B cell (primary cell): ENCODE measurements around the gene DCUN1D1. TPM values are rescaled to one million over a fixed set of nuclear protein-coding genes. Genes with fewer than 3 reads are reported as not detected.

Experiments
- ATAC-seq: fragments of 200-7000 bp; cut with Tn5 transposase; one replicate; pipeline ENCODE4 v1.10.0; 2021; ENCODE audit warnings: low read depth, mild to moderate bottlenecking, moderate number of reproducible peaks, moderate library complexity
- CTCF ChIA-PET: fragments of 350-600 bp; sonication (Branson Sonifier 250); formaldehyde crosslinking; loops from one replicate; lab custom pipeline; 2021; ENCODE audit warnings: antibody characterized with exemption, inconsistent platforms; lab: Charles Lee
- POLR2A ChIA-PET: fragments of 350-600 bp; sonication (Branson Sonifier 250); formaldehyde crosslinking; loops from one replicate; lab custom pipeline; 2021; ENCODE audit warnings: antibody characterized with exemption; lab: Charles Lee
- DNase-seq: peaks from one replicate; pipeline ENCODE4 v3.0.0; 2013
- H2AFZ ChIP-seq: 2 replicates; pipeline ENCODE4 v1.6.1; 2012; ENCODE audit warnings: mild to moderate bottlenecking, low read depth, low read length; ENCODE audit not compliant: insufficient read depth, poor library complexity, severe bottlenecking
- H3K27ac ChIP-seq, 2 donors: 1 replicate in 1 of 2; 2 replicates in 1 of 2; pipeline ENCODE4 v1.5.1; 2012 to 2013; ENCODE audit warnings: low read length in 2 of 2, mild to moderate bottlenecking in 2 of 2, moderate library complexity in 1 of 2
- H3K27me3 ChIP-seq, 4 experiments: fragments of 200-600 bp in 1 of 4; sonication (generic) in 1 of 4; replicated peaks in 1 of 4; 1 replicate in 2 of 4; 2 replicates in 2 of 4; pipeline versions ENCODE4 v1.6.1 to v1.7.0; 2013 to 2016; ENCODE audit warnings: low read length in 3 of 4, mild to moderate bottlenecking in 2 of 4, mixed read lengths in 1 of 4, moderate library complexity in 1 of 4; ENCODE audit not compliant: insufficient read depth in 4 of 4, control insufficient read depth in 3 of 4; ENCODE audit errors: control extremely low read depth in 1 of 4
- H3K36me3 ChIP-seq, 2 experiments: replicated peaks in 1 of 2; 1 replicate in 1 of 2; 2 replicates in 1 of 2; pipeline versions ENCODE4 v1.6.1 to v1.7.1; 2013; ENCODE audit warnings: low read length in 1 of 2; ENCODE audit not compliant: insufficient read depth in 2 of 2, control insufficient read depth in 1 of 2; ENCODE audit errors: control extremely low read depth in 1 of 2, extremely low read depth in 1 of 2
- H3K4me1 ChIP-seq, 2 donors: fragments of 200-600 bp in 1 of 2; sonication (generic) in 1 of 2; 1 replicate in 1 of 2; 2 replicates in 1 of 2; pipeline versions ENCODE4 v1.5.1 to v1.6.1; 2013 to 2017; ENCODE audit warnings: low read length in 2 of 2; ENCODE audit not compliant: control insufficient read depth in 2 of 2, insufficient read depth in 2 of 2
- H3K4me2 ChIP-seq: replicated peaks from 2 replicates; pipeline ENCODE3; 2012; ENCODE audit warnings: mild to moderate bottlenecking, low read depth, low read length; ENCODE audit not compliant: poor library complexity, severe bottlenecking
- H3K4me3 ChIP-seq, 5 experiments: fragments of 200-600 bp in 1 of 5; sonication (generic) in 1 of 5; 1 replicate in 3 of 5; 2 replicates in 2 of 5; pipeline versions ENCODE4 v1.5.1 to v1.7.0; 2011 to 2016; ENCODE audit warnings: low read length in 4 of 5, mild to moderate bottlenecking in 4 of 5, low read depth in 2 of 5, control low read depth in 1 of 5, moderate library complexity in 1 of 5; ENCODE audit not compliant: insufficient read depth in 1 of 5; ENCODE audit errors: control extremely low read depth in 1 of 5, extremely low read depth in 1 of 5
- H3K79me2 ChIP-seq: fragments of 200-600 bp; sonication (generic); one replicate; pipeline ENCODE4 v1.6.0; 2016; ENCODE audit warnings: low read length; ENCODE audit not compliant: control insufficient read depth, insufficient read depth
- H3K9ac ChIP-seq: fragments of 200-600 bp; sonication (generic); 2 replicates; pipeline ENCODE4 v1.6.1; 2017; ENCODE audit warnings: mild to moderate bottlenecking, low read length, moderate library complexity
- H3K9me3 ChIP-seq, 3 donors: one replicate each; pipeline versions ENCODE4 v1.6.1 to v1.7.1; 2013; ENCODE audit warnings: low read length in 2 of 3; ENCODE audit not compliant: control insufficient read depth in 2 of 3, insufficient read depth in 1 of 3; ENCODE audit errors: control extremely low read depth in 1 of 3
- H4K20me1 ChIP-seq: 2 replicates; pipeline ENCODE4 v1.6.0; 2012; ENCODE audit warnings: mild to moderate bottlenecking, low read length; ENCODE audit not compliant: insufficient read depth, control insufficient read depth, poor library complexity, severe bottlenecking
- H3K27ac Mint-ChIP-seq: one replicate; pipeline ENCODE4 v1.8.0; 2021; ENCODE audit warnings: mixed read lengths
- H3K27me3 Mint-ChIP-seq: one replicate; pipeline ENCODE4 v1.8.0; 2021; ENCODE audit warnings: mixed read lengths
- H3K4me1 Mint-ChIP-seq: one replicate; pipeline ENCODE4 v1.8.0; 2021; ENCODE audit warnings: mixed read lengths
- H3K4me3 Mint-ChIP-seq: one replicate; pipeline ENCODE4 v1.8.0; 2021; ENCODE audit warnings: mixed read lengths
- H3K9me3 Mint-ChIP-seq: one replicate; pipeline ENCODE4 v1.8.0; 2022; ENCODE audit warnings: mixed read lengths; ENCODE audit not compliant: insufficient read depth
- CTCF ChIP-seq: fragments of 200-600 bp; IDR thresholded peaks from one replicate; pipeline ENCODE4 v1.8.0; 2022; ENCODE audit warnings: antibody characterized with exemption, mild to moderate bottlenecking
- EZH2 ChIP-seq: IDR thresholded peaks from 2 replicates; pipeline ENCODE4 v1.6.1; 2012; ENCODE audit warnings: borderline replicate concordance, low read depth, mild to moderate bottlenecking, moderate library complexity, low read length; ENCODE audit not compliant: insufficient read depth, poor library complexity, severe bottlenecking
- WGBS: methylation state at CpG from one replicate; pipeline ENCODE4 v1.1.5; 2013; ENCODE audit warnings: missing lambda C conversion rate; ENCODE audit not compliant: insufficient coverage; 5-methylcytosine and 5-hydroxymethylcytosine counted together
- intact Hi-C: fragments of 100-400 bp; cut with micrococcal nuclease; formaldehyde crosslinking; loops from one replicate; pipeline ENCODE4 v1.10.0; 2022
- polyA minus RNA-seq: library from RNA; depleted of rRNA, polyadenylated mRNA; stranded (reverse); fragments of >200 nt; gene quantifications from 2 replicates; pipeline ENCODE4 v1.2.3, GENCODE V29; 2012
- polyA plus RNA-seq: library from polyadenylated mRNA; depleted of rRNA; stranded (reverse); fragments of >200 nt; gene quantifications from 2 replicates; pipeline ENCODE4 v1.2.3, GENCODE V29; 2012
- total RNA-seq, 2 donors: library from RNA; stranded (reverse); fragments of 120-200 nt in 1 of 2; gene quantifications; 1 replicate in 1 of 2; 2 replicates in 1 of 2; pipeline versions ENCODE4 v1.2.3 to v1.2.4, GENCODE V29; 2013 to 2022

Gene DCUN1D1
- total RNA-seq (26.4 and 35.5 TPM in 2 replicates), polyA plus RNA-seq (3.7 and 5.5 TPM in 2 replicates), polyA minus RNA-seq (5.7 and 6.7 TPM in 2 replicates)
- 27.6 TPM for total RNA-seq (2013)

- H3K79me2 ChIP-seq, result peaks cover 44% of the 10 kb centered on the region
- under 1% methylated on average over 95 of the region's 106 CpGs for WGBS
- Mint-ChIP-seq H3K27me3 (no peaks in the 10 kb centered on the region), H3K4me3 (peak within 1 kb of the TSS; percentile 93), H3K27ac (peak within 1 kb of the TSS; percentile 91), H3K4me1 (peaks cover 32% of the 10 kb centered on the region), H3K9me3 (no peaks in the 10 kb centered on the region)
- H3K27me3 ChIP-seq, result no peaks in the 10 kb centered on the region
- intact Hi-C loops, result loop anchor here (1.0 kb wide), 1 partner anchor 119 kb away; the partner anchor contains the start of gene MCCC1
- H3K27ac ChIP-seq, result peak within 1 kb of the TSS; percentile 66 to 72
- ChIA-PET POLR2A (interaction anchor here (1.2 kb wide), 1 partner anchor 119 kb away, joined by 3 read pairs; the partner anchor contains the start of gene MCCC1), CTCF (no interaction called here)
- peaks cover 18% of the 10 kb centered on the region for H4K20me1 ChIP-seq
- H3K9ac ChIP-seq, result peak within 1 kb of the TSS; percentile 86
- no peak for TF ChIP-seq EZH2
- TF ChIP-seq CTCF, result no peak
- peak within 1 kb of the TSS; percentile 84 for H2AFZ ChIP-seq
- peak; percentile 92 for ATAC-seq
- H3K4me3 ChIP-seq, result peak within 1 kb of the TSS; percentile 70 to 89 (median 80)
- DNase-seq, result peak; percentile 91
- peaks cover 18 to 21% of the 10 kb centered on the region in 2 donors for H3K4me1 ChIP-seq
- no peaks in the 10 kb centered on the region for H3K9me3 ChIP-seq
- peak within 1 kb of the TSS; percentile 96 for H3K4me2 ChIP-seq
- no peaks in the 10 kb centered on the region for H3K36me3 ChIP-seq
These were observed at the start of gene DCUN1D1 for GRCh38 chr3:182980204-182981037. TSS of gene DCUN1D1 (minus strand) at chr3:182980538. CDS start at chr3:182980489, 49 bp downstream.

GRCh38 chr3:183028416-183028815 lies 48.1 kb upstream of the DCUN1D1 start:
- Histone ChIP-seq H2AFZ (no peak overlapping the region), H3K9me3 (peaks cover 0 to 4% (median 0%) of the 10 kb centered on the region in 3 donors), H3K27me3 (no peaks in the 10 kb centered on the region), H3K36me3 (peaks cover 0 to 26% of the 10 kb centered on the region in 2 experiments), H4K20me1 (no peaks in the 10 kb centered on the region), H3K4me2 (no peak overlapping the region), H3K4me3 (no peak overlapping the region), H3K27ac (no peak overlapping the region), H3K9ac (no peak overlapping the region), H3K4me1 (no peaks in the 10 kb centered on the region), H3K79me2 (no peaks in the 10 kb centered on the region)
- Mint-ChIP-seq H3K4me3 (no peak overlapping the region), H3K27ac (no peak overlapping the region), H3K27me3 (no peaks in the 10 kb centered on the region), H3K4me1 (no peaks in the 10 kb centered on the region), H3K9me3 (no peaks in the 10 kb centered on the region)
- ChIA-PET CTCF (no interaction called here), POLR2A (no interaction called here)
- no CpG with 5 or more reads among the region's 3 CpGs for WGBS
- intact Hi-C loops, result no loop called here
- no peak for DNase-seq
- ATAC-seq, result no peak
- TF ChIP-seq CTCF, result no peak
- TF ChIP-seq EZH2, result no peak
